NCI-H1930 (cell line): ENCODE measurements around the gene PGA5.
"Not testable (repeated sequence)": the region's sequence is repeated elsewhere in the genome, so short reads cannot be mapped to it uniquely, and the experiment has no call there.

Source experiments
- DNase-seq, 2 experiments: peaks; one replicate each; lab custom pipeline; 2025; lab: John Stamatoyannopoulos, UW

PGA5 gene

DNA sequence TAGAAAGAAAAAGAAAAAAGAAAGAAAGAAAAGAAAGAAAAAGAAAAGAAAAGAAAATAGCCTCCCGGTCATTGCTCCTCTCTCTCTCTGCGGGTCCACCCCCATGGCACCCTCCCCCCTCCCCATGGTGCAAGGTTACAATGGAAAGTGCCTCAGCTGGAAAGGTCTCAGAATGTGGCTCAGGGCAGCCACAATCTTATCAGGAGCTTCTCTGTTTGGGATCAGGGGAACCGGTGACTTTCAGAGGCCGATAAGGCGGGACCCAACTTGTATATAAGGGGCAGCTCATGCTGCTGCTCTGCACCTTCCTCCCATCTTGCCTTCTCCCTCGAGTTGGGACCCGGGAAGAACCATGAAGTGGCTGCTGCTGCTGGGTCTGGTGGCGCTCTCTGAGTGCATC lies at the start of gene PGA5:
Gene PGA5 (plus strand): TSS at position 301 of the 400 bp plus-strand sequence. CDS start 52 bp downstream, at position 353.
- not testable (repeated sequence) for DNase-seq

- no peak for DNase-seq
Measured at GRCh38 chr11:61193596-61193995, 47.4 kb upstream of the PGA5 start.

- no peak for DNase-seq
Measured at GRCh38 chr11:61194169-61194671, 46.8 kb upstream of the PGA5 start.

GRCh38 chr11:61194981-61195695 lies 45.8 kb upstream of the PGA5 start:
- no peak for DNase-seq

DNA sequence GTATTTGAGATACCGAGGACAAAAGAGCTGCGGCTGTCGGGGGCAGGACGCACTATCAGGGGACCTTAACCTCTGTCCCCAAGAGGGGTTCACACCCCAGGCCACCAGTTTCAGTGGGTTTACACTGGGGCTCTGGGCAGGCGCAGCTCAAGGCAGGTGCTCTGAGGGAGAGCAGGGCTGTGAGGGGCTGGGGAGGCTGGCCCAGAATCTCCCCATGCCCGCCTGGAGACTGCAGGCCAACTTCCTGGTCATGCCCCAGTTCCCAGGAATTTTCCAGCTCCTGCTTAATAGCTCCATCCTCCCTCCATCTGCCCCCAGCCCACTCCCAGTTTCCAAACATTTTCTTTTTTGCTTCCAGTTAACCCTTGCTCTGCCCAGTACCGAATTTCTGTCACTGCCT lies 45.3 kb upstream of the PGA5 start:
- no peak for DNase-seq

- DNase-seq, result no peak
Measured at GRCh38 chr11:61198361-61198760, 42.6 kb upstream of the PGA5 start.

- no peak for DNase-seq
Measured at GRCh38 chr11:61198948-61199523, 41.9 kb upstream of the PGA5 start.

- no peak for DNase-seq
Measured at GRCh38 chr11:61201476-61201875, 39.5 kb upstream of the PGA5 start.

- not testable (repeated sequence) for DNase-seq
Measured at GRCh38 chr11:61202950-61203746, 37.8 kb upstream of the PGA5 start, which contains the start of gene PGA3. PGA3 (plus strand) TSS chr11:61203515; CDS start chr11:61203565, 50 bp downstream.

GRCh38 chr11:61203873-61204272 lies 37.1 kb upstream of the PGA5 start:
- not testable (repeated sequence) for DNase-seq

- not testable (repeated sequence) for DNase-seq
Measured at GRCh38 chr11:61204502-61205059, 36.4 kb upstream of the PGA5 start.

- DNase-seq, result not testable (repeated sequence)
Measured at GRCh38 chr11:61207636-61208310, 33.2 kb upstream of the PGA5 start.

- DNase-seq, result not testable (repeated sequence)
Measured at GRCh38 chr11:61210629-61211028, 30.3 kb upstream of the PGA5 start.

- not testable (repeated sequence) for DNase-seq
Measured at GRCh38 chr11:61211327-61211952, 29.5 kb upstream of the PGA5 start.

GRCh38 chr11:61212202-61212601 lies 28.8 kb upstream of the PGA5 start:
- not testable (repeated sequence) for DNase-seq

DNA sequence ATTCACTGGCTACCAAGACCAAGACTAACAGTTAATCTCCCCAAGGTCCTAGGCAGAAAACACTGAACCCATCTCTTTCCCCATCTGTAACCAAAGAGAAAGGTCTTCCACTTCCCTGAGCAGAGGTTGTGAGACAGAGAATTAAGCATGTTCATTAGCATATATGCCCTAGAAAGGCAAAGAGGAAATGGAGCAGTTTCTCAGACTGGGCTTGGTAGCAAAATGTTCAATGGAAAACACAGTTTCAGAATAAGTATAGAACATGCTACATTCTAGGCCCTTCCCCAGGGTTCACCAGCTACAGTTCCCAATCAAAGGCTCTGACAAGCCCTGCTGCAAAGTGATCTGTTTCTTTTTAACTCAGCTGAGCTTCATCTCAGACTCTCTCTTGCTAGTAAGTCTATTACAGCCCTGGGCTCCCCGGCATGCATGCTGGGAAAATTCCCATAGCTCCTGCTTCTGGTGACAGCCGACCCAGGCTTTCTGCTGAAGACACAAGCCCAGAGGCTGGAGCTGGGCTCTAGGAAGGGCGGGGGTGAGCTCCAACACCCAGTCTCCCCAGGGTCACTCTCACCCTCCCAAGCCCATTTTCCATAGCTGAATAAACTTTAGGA lies 27.2 kb upstream of the PGA5 start:
- not testable (repeated sequence) for DNase-seq

DNA sequence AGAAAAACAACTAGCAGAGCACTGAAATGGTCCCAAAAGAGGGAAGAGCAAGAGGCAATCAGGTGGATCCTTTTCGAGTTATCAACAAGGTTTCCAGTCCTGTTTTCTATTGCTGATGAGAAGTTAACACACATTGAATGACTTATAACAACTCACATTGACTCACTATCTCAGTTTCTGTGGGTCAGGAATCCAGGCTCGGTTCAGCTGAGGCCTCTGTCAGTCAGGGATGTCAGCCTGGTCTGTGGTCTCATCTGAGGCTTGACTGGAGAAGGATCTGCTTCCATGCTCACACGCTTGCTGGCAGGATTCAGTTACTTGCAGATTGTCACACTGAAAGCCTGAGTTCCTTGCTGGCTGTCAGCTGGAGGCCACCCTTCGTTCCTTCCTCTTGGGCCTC lies 22.7 kb upstream of the PGA5 start:
- DNase-seq, result not testable (repeated sequence)

DNA sequence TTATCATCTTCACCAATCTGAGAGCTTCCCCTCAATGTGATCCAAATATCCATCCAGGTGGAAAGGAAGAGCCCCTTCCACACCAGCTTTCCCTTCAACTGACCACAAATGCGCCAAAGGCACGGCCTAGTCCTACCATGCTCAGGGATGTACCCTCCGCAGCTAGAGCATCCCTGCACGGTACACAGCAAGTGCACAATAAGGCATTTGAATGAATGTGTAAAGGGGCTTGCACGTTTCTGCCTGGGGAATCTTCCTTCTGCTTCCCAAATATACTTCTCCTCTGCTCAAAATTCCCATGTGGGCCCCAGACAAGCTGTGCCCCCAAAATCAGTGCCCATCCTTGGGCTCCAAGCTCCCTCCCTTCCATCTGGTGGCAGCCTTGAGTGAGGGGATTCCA lies 22.0 kb upstream of the PGA5 start:
- DNase-seq, result not testable (repeated sequence)

GRCh38 chr11:61222047-61222446 lies 18.9 kb upstream of the PGA5 start, which contains the start of gene PGA4:
PGA4 (plus strand) TSS chr11:61222347; CDS start chr11:61222401, 54 bp downstream.
- not testable (repeated sequence) for DNase-seq

DNA sequence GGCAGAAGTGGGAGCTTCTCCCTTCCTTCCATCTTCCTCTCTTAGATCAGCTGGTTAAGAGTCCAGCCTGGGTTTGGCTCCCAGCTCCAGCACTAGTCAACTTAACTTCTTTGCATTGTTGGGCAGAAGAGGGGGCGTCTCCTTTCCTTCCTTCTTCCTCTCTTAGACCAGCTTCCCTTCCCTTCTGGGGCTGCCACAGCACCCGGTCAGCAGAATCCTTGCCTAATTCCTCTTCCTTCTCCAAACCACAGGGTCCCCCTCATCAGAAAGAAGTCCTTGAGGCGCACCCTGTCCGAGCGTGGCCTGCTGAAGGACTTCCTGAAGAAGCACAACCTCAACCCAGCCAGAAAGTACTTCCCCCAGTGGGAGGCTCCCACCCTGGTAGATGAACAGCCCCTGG lies 18.3 kb upstream of the PGA5 start:
- not testable (repeated sequence) for DNase-seq
